Left cardiac atrium (tissue), 4 donors: ENCODE results near the gene CD38. TPM values are rescaled to one million over a fixed set of nuclear protein-coding genes. Genes with fewer than 3 reads are reported as not detected.

Experiments
- ATAC-seq, 2 donors: fragments of 200-7000 bp; cut with Tn5 transposase; one replicate each; pipeline ENCODE4 v1.9.1; 2020; ENCODE audit warnings: mild to moderate bottlenecking in 2 of 2, moderate library complexity in 2 of 2
- DNase-seq: peaks from one replicate; pipeline ENCODE4 v3.0.0-alpha.2; 2020
- intact Hi-C, 2 donors: fragments of 100-400 bp; cut with DNase I; formaldehyde crosslinking; loops; one replicate each; pipeline versions ENCODE4 v1.14.1 to v1.15.1; 2022 to 2023
- total RNA-seq, 2 donors: library from RNA; stranded (reverse); fragmentation: NEBNext Ultra II Directional; extraction: Animal tissue kit (Norgen Biotek cat#: 25700); gene quantifications; one replicate each; pipeline ENCODE4 v1.2.1, GENCODE V29; 2021
- donor health status: DM: no; HTN: yes; CAD: no.
- donor health status: DM: no; HTN: yes; CAD: no; lungs with severe emphysema.
- donor health status: DM: yes; HTN: yes; CAD: no.
- donor health status: Dilated cardiomyopathy.

The CD38 gene
- total RNA-seq, 2 donors from 2014 or later: 5.7 to 6.9 TPM

GRCh38 chr4:15883610-15884243, 105.6 kb downstream of the CD38 start:
- intact Hi-C loops: loop anchor here (2.0 to 10.0 kb wide), 5 partner anchors 74 to 381 kb away; no protein-coding TSS in a partner anchor
- ATAC-seq (no peak), DNase-seq (no peak)

GRCh38 chr4:15884666-15885065, 106.5 kb downstream of the CD38 start:
- ATAC-seq (no peak), DNase-seq (no peak)
- intact Hi-C loops: loop anchor here (5.0 to 10.0 kb wide), 4 partner anchors 73 to 380 kb away; no protein-coding TSS in a partner anchor

- intact Hi-C loops: loop anchor here (10.0 kb wide), 2 partner anchors 119 to 379 kb away; no protein-coding TSS in a partner anchor
- ATAC-seq (no peak), DNase-seq (no peak)
These were observed 107.3 kb downstream of the CD38 start for GRCh38 chr4:15885422-15885821.

- ATAC-seq (no peak), DNase-seq (no peak)
- intact Hi-C loops: loop anchor here (10.0 kb wide), 2 partner anchors 116 to 376 kb away; no protein-coding TSS in a partner anchor
These were observed 110.4 kb downstream of the CD38 start for GRCh38 chr4:15888515-15888914.

- ATAC-seq (no peak), DNase-seq (no peak)
- intact Hi-C loops: no loop called here
These were observed 112.2 kb downstream of the CD38 start for GRCh38 chr4:15890246-15890829.

- ATAC-seq (no peak), DNase-seq (no peak)
- intact Hi-C loops: no loop called here
These were observed 113.2 kb downstream of the CD38 start for GRCh38 chr4:15891312-15891711.

GRCh38 chr4:15893962-15894361, 115.8 kb downstream of the CD38 start:
- intact Hi-C loops: no loop called here
- DNase-seq (no peak), ATAC-seq (peak in 1 of 2 donors; percentile 96)

- DNase-seq: no peak
- ATAC-seq: no peak
- intact Hi-C loops: no loop called here
These were observed 116.3 kb downstream of the CD38 start for GRCh38 chr4:15894393-15894792.

- ATAC-seq (peak in 1 of 2 donors; percentile 38), DNase-seq (no peak)
- intact Hi-C loops: no loop called here
These were observed 117.1 kb downstream of the CD38 start for GRCh38 chr4:15894921-15895916.

- no peak for DNase-seq
- intact Hi-C loops: no loop called here
- no peak for ATAC-seq
These were observed 119.4 kb downstream of the CD38 start for GRCh38 chr4:15897577-15897976.

GRCh38 chr4:15898902-15899301, 120.8 kb downstream of the CD38 start:
- intact Hi-C loops: no loop called here

GRCh38 chr4:15899511-15899910, 121.4 kb downstream of the CD38 start:
- intact Hi-C loops: no loop called here
- DNase-seq: no peak
- ATAC-seq: no peak

More at GRCh38 chr4:15898902-15899301, 120.8 kb downstream of the CD38 start:
- ATAC-seq: no peak
- no peak for DNase-seq

- DNase-seq (no peak), ATAC-seq (no peak)
- intact Hi-C loops: no loop called here
These were observed 122.9 kb downstream of the CD38 start for GRCh38 chr4:15901007-15901406.

- ATAC-seq: no peak
- intact Hi-C loops: no loop called here
- no peak for DNase-seq
These were observed 123.9 kb downstream of the CD38 start for GRCh38 chr4:15901998-15902397.

GRCh38 chr4:15902746-15903145, 124.6 kb downstream of the CD38 start:
- intact Hi-C loops: no loop called here
- DNase-seq (no peak), ATAC-seq (peak in 1 of 2 donors; percentile 34)

Other genes starting within 250 kb of the CD38 start
- 10 to 100 TPM; 69.1 to 71.0 TPM for gene FBXL5, start 123.0 kb upstream of the CD38 start, total RNA-seq
- 10 to 100 TPM; 30.9 to 35.4 TPM for gene FAM200B, start 96.5 kb upstream of the CD38 start, total RNA-seq
- 10 to 100 TPM in 1 of 2 donors, 1 to 10 TPM in 1; 8.7 to 11.0 TPM for gene BST1, start 75.3 kb upstream of the CD38 start, total RNA-seq
- not detected for gene FGFBP1, start 160.4 kb downstream of the CD38 start, total RNA-seq
- 10 to 100 TPM in 1 of 2 donors, 1 to 10 TPM in 1; 4.4 to 18.5 TPM for gene FGFBP2, start 184.8 kb downstream of the CD38 start, total RNA-seq